Suprapubic skin (tissue), 4 donors: Measurements from ENCODE around the gene GPR75. TPM values are rescaled to one million over a fixed set of nuclear protein-coding genes. Genes with fewer than 3 reads are reported as not detected.

Source experiments
- DNase-seq, 2 donors: peaks; one replicate each; pipeline ENCODE4 v3.0.0-alpha.2; 2019; ENCODE audit warnings: low spot score in 2 of 2
- H3K27ac ChIP-seq: fragments of 200-600 bp; sonication (generic); one replicate; pipeline ENCODE4 v1.5.1; 2019
- H3K27me3 ChIP-seq: fragments of 200-600 bp; sonication (generic); one replicate; pipeline ENCODE4 v1.5.1; 2019
- H3K36me3 ChIP-seq: fragments of 200-600 bp; sonication (generic); one replicate; pipeline ENCODE4 v1.5.1; 2019
- H3K4me1 ChIP-seq: fragments of 200-600 bp; sonication (generic); one replicate; pipeline ENCODE4 v1.5.1; 2019
- H3K4me3 ChIP-seq: fragments of 200-600 bp; sonication (generic); one replicate; pipeline ENCODE4 v1.5.1; 2019; ENCODE audit warnings: mild to moderate bottlenecking
- H3K9me3 ChIP-seq: fragments of 200-600 bp; sonication (generic); one replicate; pipeline ENCODE4 v1.5.1; 2019
- CTCF ChIP-seq, 2 donors: fragments of 200-600 bp in 1 of 2; fragments of 450-650 bp in 1 of 2; sonication (generic) in 1 of 2; IDR thresholded peaks; one replicate each; pipeline ENCODE4 v1.5.1; 2016 to 2019; ENCODE audit warnings: antibody characterized with exemption in 2 of 2, mild to moderate bottlenecking in 1 of 2, moderate library complexity in 1 of 2
- EP300 ChIP-seq: sonication (generic); formaldehyde crosslinking; IDR thresholded peaks from one replicate; pipeline ENCODE4 v1.6.1; 2017; ENCODE audit warnings: antibody characterized with exemption
- POLR2A ChIP-seq, 2 donors: fragments of 450-650 bp; IDR thresholded peaks; one replicate each; pipeline ENCODE4 v1.6.1; 2017; ENCODE audit warnings: antibody characterized with exemption in 2 of 2, mild to moderate bottlenecking in 2 of 2, moderate library complexity in 2 of 2
- POLR2AphosphoS5 ChIP-seq, 3 donors: sonication (generic); formaldehyde crosslinking; IDR thresholded peaks; one replicate each; pipeline ENCODE4 v1.6.1; 2017; ENCODE audit warnings: antibody characterized with exemption in 3 of 3
- WGBS: methylation state at CpG from one replicate; pipeline ENCODE4 v1.1.5; 2018; 5-methylcytosine and 5-hydroxymethylcytosine counted together
- total RNA-seq, 4 donors: library from RNA; depleted of rRNA; stranded (reverse); fragments of >200 nt; gene quantifications; one replicate each; pipeline ENCODE4 v1.1.0, GENCODE V29; 2016

GPR75 gene
- total RNA-seq, 4 donors from 2014 or later, result 4.5 to 6.7 (median 5.0) TPM

- WGBS, result 80% methylated on average over 3 of the region's 3 CpGs
- no peak overlapping the region for H3K27ac ChIP-seq
- no peak for TF ChIP-seq POLR2AphosphoS5 (IDR thresholded peaks at IDR 0.05)
- TF ChIP-seq POLR2A (IDR thresholded peaks at IDR 0.05), result no peak
- no peak for TF ChIP-seq EP300
- no peak for TF ChIP-seq CTCF (IDR thresholded peaks at IDR 0.05)
- H3K9me3 ChIP-seq, result no peaks in the 10 kb centered on the region
- no peak for DNase-seq
- no peaks in the 10 kb centered on the region for H3K4me1 ChIP-seq
- no peak overlapping the region for H3K4me3 ChIP-seq
- peaks cover 47% of the 10 kb centered on the region for H3K36me3 ChIP-seq
- no peaks in the 10 kb centered on the region for H3K27me3 ChIP-seq
These were observed 40.8 kb downstream of the GPR75 start for GRCh38 chr2:53818854-53819435.

- TF ChIP-seq POLR2AphosphoS5 (IDR thresholded peaks at IDR 0.05) (no peak), EP300 (no peak), CTCF (IDR thresholded peaks at IDR 0.05) (no peak), POLR2A (IDR thresholded peaks at IDR 0.05) (no peak)
- H3K27ac ChIP-seq, result no peak overlapping the region
- no peaks in the 10 kb centered on the region for H3K4me1 ChIP-seq
- H3K36me3 ChIP-seq, result peaks cover 83% of the 10 kb centered on the region
- H3K4me3 ChIP-seq, result no peak overlapping the region
- H3K27me3 ChIP-seq, result no peaks in the 10 kb centered on the region
- H3K9me3 ChIP-seq, result no peaks in the 10 kb centered on the region
- DNase-seq, result no peak
These were observed 46.6 kb downstream of the GPR75 start for GRCh38 chr2:53813151-53813550.

- DNase-seq, result no peak
- Histone ChIP-seq H3K27ac (no peak overlapping the region), H3K9me3 (no peaks in the 10 kb centered on the region), H3K4me1 (no peaks in the 10 kb centered on the region), H3K27me3 (no peaks in the 10 kb centered on the region), H3K4me3 (no peak overlapping the region), H3K36me3 (peaks cover 88% of the 10 kb centered on the region)
- 93% methylated on average over 3 of the region's 3 CpGs for WGBS
- no peak for TF ChIP-seq CTCF (IDR thresholded peaks at IDR 0.05)
- TF ChIP-seq POLR2A (IDR thresholded peaks at IDR 0.05), result no peak
- TF ChIP-seq POLR2AphosphoS5 (IDR thresholded peaks at IDR 0.05), result no peak
- no peak for TF ChIP-seq EP300
These were observed 48.2 kb downstream of the GPR75 start for GRCh38 chr2:53811601-53812000.

Other genes with a start within 250 kb of the GPR75 start
- 1 to 10 TPM; 1.4 to 6.4 (median 3.0) TPM for gene CHAC2, start 92.2 kb downstream of the GPR75 start, total RNA-seq
- gene ASB3, start 73.0 kb downstream of the GPR75 start, total RNA-seq, result 10 to 100 TPM in 3 of 4 donors, 1 to 10 TPM in 1; 9.8 to 28.8 (median 12.6) TPM
- gene ERLEC1, start 72.9 kb downstream of the GPR75 start, total RNA-seq, result 10 to 100 TPM; 30.9 to 86.1 (median 36.5) TPM
- 10 to 100 TPM; 39.1 to 66.1 (median 48.5) TPM for gene PSME4, start 111.0 kb upstream of the GPR75 start, total RNA-seq